GM12891 (cell line): ENCODE results near the gene TUBB2A.

ENCODE experiments used
- POLR2A ChIP-seq: IDR thresholded peaks from 2 replicates; pipeline ENCODE4 v1.6.1; 2011; ENCODE audit warnings: low read depth, low read length, control low read depth
- POLR2AphosphoS5 ChIP-seq: IDR thresholded peaks from 2 replicates; pipeline ENCODE4 v1.6.1; 2011; ENCODE audit warnings: low read depth, low read length, control low read depth
- SPI1 ChIP-seq: IDR thresholded peaks from 2 replicates; pipeline ENCODE4 v1.6.1; 2011; ENCODE audit warnings: low read depth, low read length, control low read depth

DNA sequence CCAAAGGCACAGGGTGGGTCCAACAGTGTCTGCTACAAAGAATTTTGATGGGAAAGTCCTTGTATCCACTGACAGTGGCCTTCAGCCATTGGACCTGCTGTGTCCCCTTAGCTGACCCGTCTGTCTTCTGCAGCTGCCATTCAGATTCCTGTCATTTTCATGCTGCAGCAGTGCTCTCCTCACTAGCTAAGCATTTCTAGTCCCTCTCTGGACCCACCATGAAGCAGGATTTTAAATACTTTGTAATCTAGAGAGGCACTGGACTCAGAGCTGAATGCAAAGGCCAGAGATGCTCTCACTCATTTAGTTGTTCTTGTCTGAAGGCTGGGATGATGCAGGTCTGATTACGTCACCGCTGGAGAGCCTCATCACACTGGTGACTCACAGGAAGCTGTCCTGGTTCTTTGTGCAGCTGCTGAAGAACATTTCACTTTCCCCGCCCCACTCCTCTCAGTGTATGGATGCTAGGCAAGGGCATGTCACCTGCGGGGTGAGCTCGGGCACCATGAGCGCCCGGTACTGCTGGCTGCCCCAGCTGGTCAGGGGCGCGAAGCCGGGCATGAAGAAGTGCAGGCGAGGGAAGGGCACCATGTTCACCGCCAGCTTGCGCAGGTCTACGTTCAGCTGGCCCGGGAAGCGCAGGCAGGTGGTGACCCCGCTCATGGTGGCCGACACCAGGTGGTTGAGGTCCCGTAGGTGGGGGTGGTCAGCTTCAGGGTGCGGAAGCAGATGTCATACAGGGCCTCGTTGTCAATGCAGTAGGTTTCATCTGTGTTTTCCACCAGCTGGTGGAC, 19.4 kb upstream of the TUBB2A start:
- TF ChIP-seq POLR2AphosphoS5 (no peak), SPI1 (no peak), POLR2A (no peak)
